HCT116 (cell line): ENCODE results near the gene VWA1. TPM values are rescaled to one million over a fixed set of nuclear protein-coding genes. Genes with fewer than 3 reads are reported as not detected.
"Not testable (repeated sequence)": the region's sequence is repeated elsewhere in the genome, so short reads cannot be mapped to it uniquely, and the experiment has no call there.

ENCODE experiments used
- ATAC-seq: fragments of 200-7000 bp; cut with Tn5 transposase; 2 replicates; pipeline ENCODE4 v1.9.1; 2020; ENCODE audit warnings: mild to moderate bottlenecking, moderate library complexity
- BruUV-seq: library from RNA; stranded (reverse); fragments of 400-500 nt; replicated peaks from 2 replicates; lab custom pipeline; 2021; lab: Mats Ljungman, UMichigan
- CTCF ChIA-PET: fragments of 300-600 bp; sonication (Branson Sonifier 250); formaldehyde crosslinking; loops from one replicate; lab custom pipeline; 2021; ENCODE audit warnings: antibody characterized with exemption; lab: Charles Lee
- POLR2A ChIA-PET: fragments of 300-600, 350-600 bp; sonication (Branson Sonifier 250); formaldehyde crosslinking; loops from one replicate; lab custom pipeline; 2021; ENCODE audit warnings: antibody characterized with exemption; lab: Charles Lee
- RAD21 ChIA-PET, 2 experiments: fragments of 300-600 bp; sonication (Branson Sonifier 250); formaldehyde crosslinking; loops; one replicate each; lab custom pipeline; 2023; ENCODE audit warnings: low total read pairs in 2 of 2; ENCODE audit not compliant: uncharacterized antibody in 2 of 2, unreplicated experiment in 2 of 2, low non-redundant PET in 1 of 2; lab: Charles Lee
- DNase-seq: peaks from one replicate; pipeline ENCODE4 v3.0.0-alpha.2; 2010; ENCODE audit warnings: low read depth, low spot score
- H2AFZ ChIP-seq: fragments of 200-600 bp; shearing (Covaris generic), sonication (generic); 2 replicates; pipeline ENCODE4 v1.6.1; 2017; ENCODE audit warnings: low read depth, mixed run types, mixed read lengths, antibody characterized with exemption, low read length; ENCODE audit not compliant: poor library complexity, severe bottlenecking
- H3K27ac ChIP-seq: 2 replicates; pipeline ENCODE4 v1.5.1; 2012; ENCODE audit warnings: low read depth, low read length
- H3K27me3 ChIP-seq: fragments of 200-600 bp; sonication (generic); 2 replicates; pipeline ENCODE4 v1.6.1; 2016; ENCODE audit warnings: mixed run types, low read length, mixed read lengths; ENCODE audit not compliant: insufficient read depth
- H3K36me3 ChIP-seq, 2 experiments: fragments of 200-500 bp in 1 of 2; fragments of 200-600 bp in 1 of 2; sonication (Bioruptor generic) in 1 of 2; sonication (generic) in 1 of 2; 2 replicates each; pipeline versions ENCODE4 v1.5.1 to v1.6.1; 2014 to 2016; ENCODE audit warnings: low read length in 2 of 2, inconsistent platforms in 1 of 2, mixed read lengths in 1 of 2, mixed run types in 1 of 2; ENCODE audit not compliant: insufficient read depth in 2 of 2, control insufficient read depth in 1 of 2
- H3K4me1 ChIP-seq, 2 experiments: fragments of 200-600 bp in 1 of 2; sonication (generic) in 1 of 2; 2 replicates each; pipeline versions ENCODE4 v1.5.1 to v1.6.1; 2012 to 2017; ENCODE audit warnings: low read length in 2 of 2, inconsistent platforms in 1 of 2, mild to moderate bottlenecking in 1 of 2, mixed read lengths in 1 of 2, mixed run types in 1 of 2, moderate library complexity in 1 of 2; ENCODE audit not compliant: insufficient read depth in 2 of 2, control insufficient read depth in 1 of 2
- H3K4me2 ChIP-seq: fragments of 200-600 bp; sonication (generic); 2 replicates; pipeline ENCODE4 v1.6.1; 2017; ENCODE audit warnings: mixed run types, low read length, mixed read lengths
- H3K4me3 ChIP-seq, 2 experiments: fragments of 200-600 bp in 1 of 2; sonication (generic) in 1 of 2; replicated peaks in 1 of 2; 2 replicates each; pipeline ENCODE4 v1.5.1; 2011 to 2016; ENCODE audit warnings: low read length in 2 of 2, control low read depth in 1 of 2, low read depth in 1 of 2, mild to moderate bottlenecking in 1 of 2, mixed read lengths in 1 of 2, mixed run types in 1 of 2
- H3K79me2 ChIP-seq: fragments of 200-600 bp; sonication (generic); 2 replicates; pipeline ENCODE4 v1.6.1; 2017; ENCODE audit warnings: mild to moderate bottlenecking, mixed run types, low read length, moderate library complexity, mixed read lengths; ENCODE audit not compliant: insufficient read depth
- H3K9ac ChIP-seq: fragments of 200-600 bp; sonication (generic); 2 replicates; pipeline ENCODE4 v1.6.1; 2016; ENCODE audit warnings: low read length, mixed read lengths
- H3K9me2 ChIP-seq: fragments of 200-600 bp; sonication (generic), shearing (Covaris generic); 2 replicates; pipeline ENCODE4 v1.6.1; 2017; ENCODE audit warnings: mixed run types, mild to moderate bottlenecking, moderate library complexity; ENCODE audit not compliant: insufficient read depth
- H3K9me3 ChIP-seq, 2 experiments: fragments of 200-500 bp in 1 of 2; fragments of 200-600 bp in 1 of 2; sonication (Bioruptor generic) in 1 of 2; sonication (generic) in 1 of 2; 2 replicates each; pipeline ENCODE4 v1.6.1; 2014 to 2017; ENCODE audit warnings: low read length in 2 of 2, mixed read lengths in 2 of 2, inconsistent platforms in 1 of 2, low read depth in 1 of 2, mild to moderate bottlenecking in 1 of 2, mixed run types in 1 of 2, moderate library complexity in 1 of 2; ENCODE audit not compliant: control insufficient read depth in 1 of 2, insufficient read depth in 1 of 2
- H4K20me1 ChIP-seq: fragments of 200-600 bp; sonication (generic), shearing (Covaris generic); 2 replicates; pipeline ENCODE4 v1.6.1; 2017; ENCODE audit warnings: mixed run types, mild to moderate bottlenecking, moderate library complexity; ENCODE audit not compliant: insufficient read depth
- ATF3 ChIP-seq: IDR thresholded peaks from 2 replicates; pipeline ENCODE4 v1.6.1; 2012
- CTCF ChIP-seq, 3 experiments: fragments of 200-600 bp in 1 of 3; sonication (generic) in 1 of 3; IDR thresholded peaks in 2 of 3; conservative IDR thresholded peaks in 1 of 3; 2 replicates each; pipeline ENCODE4 v1.5.1; 2012 to 2017; ENCODE audit warnings: low read depth in 2 of 3, low read length in 2 of 3, antibody characterized with exemption in 1 of 3, borderline replicate concordance in 1 of 3, control low read depth in 1 of 3, mild to moderate bottlenecking in 1 of 3, mixed read lengths in 1 of 3, mixed run types in 1 of 3, moderate library complexity in 1 of 3; ENCODE audit not compliant: insufficient read depth in 1 of 3
- ELF1 ChIP-seq: IDR thresholded peaks from 2 replicates; pipeline ENCODE4 v1.6.1; 2012; ENCODE audit warnings: low read depth, borderline replicate concordance
- POLR2A ChIP-seq: IDR thresholded peaks from 2 replicates; pipeline ENCODE4 v1.7.0; 2011; ENCODE audit warnings: borderline replicate concordance; ENCODE audit not compliant: insufficient read depth, insufficient read length; ENCODE audit errors: extremely low read depth
- SRF ChIP-seq: IDR thresholded peaks from 2 replicates; pipeline ENCODE4 v1.6.1; 2012; ENCODE audit warnings: low read depth
- YY1 ChIP-seq: IDR thresholded peaks from 2 replicates; pipeline ENCODE4 v1.6.1; 2011; ENCODE audit warnings: low read length, low read depth, moderate library complexity, mild to moderate bottlenecking; ENCODE audit not compliant: insufficient replicate concordance; ENCODE audit errors: extremely low read depth
- intact Hi-C: fragments of 100-400 bp; cut with micrococcal nuclease; formaldehyde crosslinking; loops from 2 replicates; pipeline ENCODE4 v1.10.0; 2022
- total RNA-seq: library from RNA; stranded (reverse); gene quantifications from one replicate; pipeline ENCODE4 v1.2.1, GENCODE V29; 2021; ENCODE audit not compliant: unreplicated experiment

Gene VWA1
- total RNA-seq, 1 experiment from 2014 or later = 50.6 TPM

- ChIA-PET RAD21 (no interaction called here), CTCF (no interaction called here)
- H4K20me1 ChIP-seq = no peaks in the 10 kb centered on the region
- H3K9ac ChIP-seq = no peak overlapping the region
- no peak for DNase-seq
- intact Hi-C loops = no loop called here
- H3K4me3 ChIP-seq = no peak overlapping the region
- no peaks in the 10 kb centered on the region for H3K27me3 ChIP-seq
- no peak overlapping the region for H3K4me2 ChIP-seq
- no peaks in the 10 kb centered on the region for H3K36me3 ChIP-seq
- peaks cover 2 to 10% of the 10 kb centered on the region in 2 experiments; a peak in 2 of 4 replicates for H3K4me1 ChIP-seq
- TF ChIP-seq SRF (no peak), POLR2A (no peak), ATF3 (no peak), YY1 (no peak), ELF1 (no peak), CTCF (IDR thresholded peaks at IDR 0.05 in 2 of 3, conservative IDR thresholded peaks at IDR 0.05 in 1 of 3; ENCODE audit: borderline replicate concordance in 1 of 3, insufficient read depth in 1 of 3, low read depth in 2 of 3, low read length in 2 of 3) (no peak)
- TF ChIP-seq, all 23 proteins: peak for 0
- no peak overlapping the region for H3K27ac ChIP-seq
- no peaks in the 10 kb centered on the region for H3K9me3 ChIP-seq
- H3K79me2 ChIP-seq = no peaks in the 10 kb centered on the region
- H2AFZ ChIP-seq = no peak overlapping the region
- BruUV-seq = no TSS peak
- no peaks in the 10 kb centered on the region for H3K9me2 ChIP-seq
- POLR2A ChIA-PET = no interaction called here
- ATAC-seq = no peak
Measured at GRCh38 chr1:1463312-1463711, 27.8 kb downstream of the VWA1 start.

GRCh38 chr1:1468196-1468985, 32.9 kb downstream of the VWA1 start:
- intact Hi-C loops, H3K4me3 ChIP-seq, H3K9me3 ChIP-seq, H3K9me2 ChIP-seq, H3K27ac ChIP-seq, BruUV-seq, DNase-seq, H4K20me1 ChIP-seq, H3K4me2 ChIP-seq, CTCF ChIA-PET, H3K9ac ChIP-seq, RAD21 ChIA-PET, POLR2A ChIA-PET, H3K36me3 ChIP-seq, H3K27me3 ChIP-seq, H2AFZ ChIP-seq, ATAC-seq: not testable (repeated sequence)
- Histone ChIP-seq H3K79me2 (peaks cover 25% of the 10 kb centered on the region), H3K4me1 (peaks cover 8 to 15% of the 10 kb centered on the region in 2 experiments; a peak in 3 of 4 replicates)
